ENCODE data around the gene RAPGEF4.

The RAPGEF4 gene

GRCh38 chr2:172843266-172843582, 107.6 kb downstream of the RAPGEF4 start:
- H3K4me3 ChIP-seq (ENCODE audit: low read length): no peak overlapping the region
- no peak for DNase-seq (ENCODE audit: low read depth)
- no peak for TF ChIP-seq CTCF (IDR thresholded peaks at IDR 0.05; ENCODE audit: insufficient read depth, low read depth, low read length, missing control alignments)

DNA sequence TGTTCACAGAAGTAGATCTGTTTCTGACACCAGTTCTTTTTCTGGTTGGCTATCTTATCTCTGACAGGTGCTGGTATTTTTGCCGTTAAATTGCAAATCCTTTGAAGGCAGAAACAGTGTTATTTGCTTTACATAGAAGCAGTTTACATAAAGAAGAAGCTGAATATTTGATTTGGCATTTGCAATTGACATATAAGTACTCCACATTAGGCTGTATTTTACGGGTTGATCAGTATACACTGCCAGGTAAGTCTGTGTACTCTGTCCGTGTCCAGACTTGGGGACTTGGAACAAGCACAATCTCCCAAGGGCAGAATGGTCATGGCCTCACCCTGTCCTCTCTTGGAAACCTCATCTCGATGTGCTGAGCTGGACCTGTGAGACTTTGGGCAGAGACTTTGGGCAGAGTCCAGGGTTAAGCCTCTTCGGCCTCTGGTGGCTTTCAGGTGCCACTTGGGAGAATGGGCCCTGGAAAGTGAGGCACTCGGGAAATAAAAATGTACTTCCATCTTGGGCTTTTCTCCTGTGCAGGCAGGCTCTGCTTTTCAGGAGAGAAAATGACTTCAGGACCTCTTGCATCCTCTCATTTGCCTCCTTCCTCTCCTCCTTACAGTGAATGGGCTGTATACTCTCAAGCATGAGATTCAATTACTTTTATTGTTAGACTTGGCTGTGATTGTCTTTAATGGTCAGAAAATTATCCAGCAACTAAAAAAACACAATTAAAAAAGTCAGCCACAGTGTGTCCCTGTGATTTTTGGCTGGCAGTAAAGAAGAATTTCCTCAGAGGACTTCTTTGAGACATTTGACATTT, 108.5 kb downstream of the RAPGEF4 start:
- no peak for TF ChIP-seq CTCF (IDR thresholded peaks at IDR 0.05; ENCODE audit: insufficient read depth, low read depth, low read length, missing control alignments)
- H3K4me3 ChIP-seq (ENCODE audit: low read length): no peak overlapping the region
- no peak for DNase-seq (ENCODE audit: low read depth)

DNA sequence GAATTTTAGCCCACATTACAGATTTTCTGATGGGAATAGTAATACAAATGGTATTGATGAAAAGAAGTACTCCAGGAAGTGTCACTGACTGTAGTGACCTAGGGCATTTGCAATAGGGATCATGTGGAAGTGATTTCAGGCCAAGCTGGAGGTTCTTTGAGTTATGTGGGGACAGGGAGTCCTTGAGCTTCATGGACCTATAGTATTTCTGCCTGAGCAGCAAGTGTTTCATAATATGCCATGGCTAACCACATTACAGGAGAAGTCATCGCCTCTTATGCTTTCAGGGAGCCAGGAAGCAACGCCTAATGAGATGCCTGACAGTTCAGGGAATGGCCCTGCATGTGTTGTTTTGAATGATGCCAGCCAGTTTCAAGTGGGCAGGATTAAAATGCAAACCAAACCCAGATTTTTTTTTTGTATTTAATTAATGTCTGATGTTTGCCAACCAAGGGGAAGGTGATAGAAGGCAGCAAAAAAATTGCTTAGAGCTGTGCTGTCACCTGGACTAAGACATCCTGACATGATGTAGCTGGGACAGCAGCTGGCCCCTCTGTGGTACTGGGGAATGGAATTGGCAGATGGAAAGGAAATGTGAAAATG, 109.5 kb downstream of the RAPGEF4 start:
- no peak overlapping the region for H3K4me3 ChIP-seq (ENCODE audit: low read length)
- no peak for DNase-seq (ENCODE audit: low read depth)
- no peak for TF ChIP-seq CTCF (IDR thresholded peaks at IDR 0.05; ENCODE audit: insufficient read depth, low read depth, low read length, missing control alignments)

DNA sequence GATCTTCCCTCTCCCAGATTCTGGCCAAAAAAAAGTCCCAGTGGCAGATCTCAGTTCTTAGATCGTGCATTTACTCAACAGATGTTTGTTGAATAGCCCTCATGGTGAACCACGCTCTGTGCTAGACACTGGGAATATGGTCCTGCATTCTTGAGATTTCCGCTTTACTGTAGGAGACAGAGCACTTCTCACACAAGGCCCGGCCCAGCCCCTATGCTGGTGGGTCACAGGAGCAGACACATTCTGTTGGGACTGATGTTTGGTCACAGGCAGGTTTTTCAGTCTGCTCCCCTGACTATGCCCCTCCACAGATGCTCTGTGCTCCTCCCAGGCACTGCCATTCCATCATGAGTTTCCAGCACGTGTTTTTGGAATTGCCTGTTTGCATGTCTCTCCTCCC, 110.9 kb downstream of the RAPGEF4 start:
- no peak overlapping the region for H3K4me3 ChIP-seq (ENCODE audit: low read length)
- DNase-seq (ENCODE audit: low read depth): no peak
- no peak for TF ChIP-seq CTCF (IDR thresholded peaks at IDR 0.05; ENCODE audit: insufficient read depth, low read depth, low read length, missing control alignments)

DNA sequence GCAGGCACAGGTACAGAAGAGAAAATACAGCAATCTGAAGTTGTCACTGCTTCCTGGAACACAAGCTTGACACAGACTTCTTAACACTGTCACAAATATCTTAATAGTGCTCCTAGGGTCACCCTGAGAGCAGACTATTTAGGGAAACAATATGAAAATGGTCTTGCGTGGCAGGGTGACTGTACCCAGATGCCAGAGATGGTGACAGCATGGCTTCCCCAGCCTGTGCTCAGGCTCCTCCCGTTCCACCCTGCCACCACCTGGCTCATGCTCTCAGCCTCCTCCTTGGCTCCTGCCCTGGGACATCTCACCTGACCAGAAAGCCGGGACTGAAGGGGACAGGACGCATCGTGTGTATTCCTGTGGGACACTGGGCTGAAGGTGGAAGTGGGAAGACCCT, 111.5 kb downstream of the RAPGEF4 start:
- no peak for DNase-seq (ENCODE audit: low read depth)
- no peak for TF ChIP-seq CTCF (IDR thresholded peaks at IDR 0.05; ENCODE audit: insufficient read depth, low read depth, low read length, missing control alignments)
- no peak overlapping the region for H3K4me3 ChIP-seq (ENCODE audit: low read length)

DNA sequence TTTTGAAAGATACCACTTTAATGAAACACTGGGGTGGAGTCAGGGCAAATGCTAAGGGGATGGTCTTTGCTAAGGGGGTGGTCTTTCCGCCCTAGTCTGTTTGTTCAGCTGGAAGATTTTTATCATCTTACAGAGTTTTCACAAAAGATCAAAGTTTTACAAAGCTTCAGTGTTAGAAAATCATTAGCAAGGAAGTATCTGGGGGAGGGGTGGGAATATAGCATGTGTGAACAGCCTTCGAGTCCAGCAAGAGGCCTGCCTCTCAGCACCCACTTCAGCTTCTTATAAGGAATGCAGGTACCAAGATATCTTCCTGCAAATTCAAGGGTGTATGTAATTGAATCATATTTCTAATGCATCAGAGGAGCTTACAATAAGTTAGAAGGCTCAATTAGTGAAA, 112.9 kb downstream of the RAPGEF4 start:
- DNase-seq (ENCODE audit: low read depth): no peak
- no peak overlapping the region for H3K4me3 ChIP-seq (ENCODE audit: low read length)
- TF ChIP-seq CTCF (IDR thresholded peaks at IDR 0.05; ENCODE audit: insufficient read depth, low read depth, low read length, missing control alignments): no peak

All from epithelial cell of esophagus (primary cell).